IPS-18a (cell line): ENCODE measurements around the gene LHX5.

Experiments used
- H3K27ac ChIP-seq: one replicate; pipeline ENCODE4 v1.5.1; 2013; ENCODE audit warnings: low read length
- H3K27me3 ChIP-seq: one replicate; pipeline ENCODE4 v1.6.1; 2013; ENCODE audit warnings: mild to moderate bottlenecking, low read length; ENCODE audit not compliant: control insufficient read depth, insufficient read depth
- H3K36me3 ChIP-seq: one replicate; pipeline ENCODE4 v1.6.1; 2013; ENCODE audit warnings: low read depth, low read length; ENCODE audit not compliant: control insufficient read depth
- H3K4me1 ChIP-seq: one replicate; pipeline ENCODE4 v1.6.1; 2013; ENCODE audit warnings: low read depth, low read length; ENCODE audit not compliant: control insufficient read depth
- H3K4me3 ChIP-seq: one replicate; pipeline ENCODE4 v1.5.1; 2013; ENCODE audit warnings: low read length
- H3K9ac ChIP-seq: one replicate; pipeline ENCODE4 v1.6.1; 2013; ENCODE audit warnings: mild to moderate bottlenecking, low read length, moderate library complexity
- H3K9me3 ChIP-seq: one replicate; pipeline ENCODE4 v1.6.1; 2013; ENCODE audit warnings: low read depth, low read length; ENCODE audit not compliant: control insufficient read depth

Gene LHX5

DNA sequence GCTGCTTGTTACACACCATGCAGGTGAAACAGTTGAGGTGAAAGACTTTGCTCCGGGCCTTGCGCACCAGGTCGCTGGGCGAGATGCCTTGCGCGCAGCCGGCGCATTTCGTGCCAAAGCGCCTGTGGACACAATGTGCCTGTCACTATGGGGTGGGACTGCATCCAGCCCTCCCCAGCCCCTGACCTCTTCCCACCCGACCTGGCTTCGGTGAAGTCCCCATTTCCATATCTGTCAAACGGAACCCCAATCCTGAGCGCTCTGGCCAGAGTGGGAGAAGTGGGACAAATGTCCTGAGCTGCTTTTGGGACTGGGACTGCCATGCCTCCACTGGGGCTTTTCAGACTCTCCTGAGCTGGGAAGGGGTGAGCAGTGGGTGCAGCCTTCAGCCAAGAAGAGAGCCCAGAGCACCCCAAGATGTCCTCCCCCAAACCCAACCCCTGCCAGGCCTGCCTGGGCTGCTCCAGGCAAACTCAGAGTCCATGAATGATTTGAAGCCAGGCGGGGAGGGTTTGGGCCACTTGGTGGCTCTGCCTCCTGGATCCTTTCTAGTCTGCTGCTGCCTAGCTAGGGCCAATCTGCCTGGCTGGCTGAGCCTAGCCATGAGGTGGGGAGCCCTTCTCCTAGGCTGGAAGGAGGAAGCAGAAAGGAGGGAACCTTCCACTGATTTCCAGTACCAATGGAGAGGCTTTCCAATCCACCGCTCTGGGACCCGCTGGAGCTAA lies 2.3 kb downstream of the LHX5 start:
- H3K27me3 ChIP-seq: peaks cover 100% of the 10 kb centered on the region
- peaks cover 50% of the 10 kb centered on the region for H3K4me1 ChIP-seq
- H3K9ac ChIP-seq: no peak overlapping the region

DNA sequence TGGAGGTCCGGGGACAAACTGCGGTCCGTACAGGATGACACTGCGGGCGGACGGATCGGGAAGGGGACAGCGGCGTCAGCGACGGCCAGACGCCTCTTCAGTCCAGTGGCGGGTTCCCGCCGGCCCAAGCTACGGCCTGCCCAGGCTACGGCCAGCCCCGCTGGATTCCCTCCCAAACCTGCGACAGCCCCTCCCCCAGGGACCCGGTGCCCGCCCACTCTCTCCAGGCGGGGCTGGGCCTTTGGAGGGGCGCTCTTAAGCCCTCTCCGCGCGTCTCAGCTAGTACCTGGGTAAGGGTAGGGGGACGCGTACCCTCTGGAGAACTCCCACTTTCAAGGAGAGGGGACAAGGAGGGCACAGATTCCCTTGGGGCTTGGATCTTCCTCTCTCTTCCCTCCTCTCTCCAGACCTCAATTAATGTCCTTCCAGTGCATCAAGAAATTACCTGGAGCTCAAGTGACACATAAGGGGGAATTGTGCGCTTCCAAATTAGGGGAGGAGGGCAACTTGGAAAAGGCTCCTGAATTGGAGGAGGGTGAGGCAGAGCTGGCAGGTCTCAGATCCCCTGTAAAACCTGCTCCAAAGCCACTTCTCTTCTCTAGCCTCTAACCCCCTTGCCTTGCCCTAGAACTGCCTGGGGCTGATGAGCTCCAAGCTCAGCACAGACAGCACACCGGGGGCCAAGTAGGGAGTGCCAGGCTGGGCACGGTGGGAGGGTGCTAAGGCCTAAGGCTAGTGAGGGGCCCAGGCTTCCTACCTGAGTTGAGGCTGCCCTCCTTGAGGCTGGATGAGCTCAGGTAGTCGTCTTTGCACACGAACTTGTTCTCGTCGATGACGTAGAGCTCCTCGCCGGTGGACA lies 3.1 kb downstream of the LHX5 start:
- Histone ChIP-seq H3K4me3 (peak overlapping the region; percentile 51), H3K4me1 (peaks cover 55% of the 10 kb centered on the region), H3K27ac (no peak overlapping the region), H3K9me3 (no peaks in the 10 kb centered on the region), H3K27me3 (peaks cover 100% of the 10 kb centered on the region), H3K9ac (no peak overlapping the region), H3K36me3 (no peaks in the 10 kb centered on the region)

More for the DNA sequence above, 2.3 kb downstream of the LHX5 start:
- Histone ChIP-seq H3K4me3 (peak overlapping the region; percentile 65), H3K27ac (no peak overlapping the region), H3K9me3 (no peaks in the 10 kb centered on the region), H3K36me3 (no peaks in the 10 kb centered on the region)

DNA sequence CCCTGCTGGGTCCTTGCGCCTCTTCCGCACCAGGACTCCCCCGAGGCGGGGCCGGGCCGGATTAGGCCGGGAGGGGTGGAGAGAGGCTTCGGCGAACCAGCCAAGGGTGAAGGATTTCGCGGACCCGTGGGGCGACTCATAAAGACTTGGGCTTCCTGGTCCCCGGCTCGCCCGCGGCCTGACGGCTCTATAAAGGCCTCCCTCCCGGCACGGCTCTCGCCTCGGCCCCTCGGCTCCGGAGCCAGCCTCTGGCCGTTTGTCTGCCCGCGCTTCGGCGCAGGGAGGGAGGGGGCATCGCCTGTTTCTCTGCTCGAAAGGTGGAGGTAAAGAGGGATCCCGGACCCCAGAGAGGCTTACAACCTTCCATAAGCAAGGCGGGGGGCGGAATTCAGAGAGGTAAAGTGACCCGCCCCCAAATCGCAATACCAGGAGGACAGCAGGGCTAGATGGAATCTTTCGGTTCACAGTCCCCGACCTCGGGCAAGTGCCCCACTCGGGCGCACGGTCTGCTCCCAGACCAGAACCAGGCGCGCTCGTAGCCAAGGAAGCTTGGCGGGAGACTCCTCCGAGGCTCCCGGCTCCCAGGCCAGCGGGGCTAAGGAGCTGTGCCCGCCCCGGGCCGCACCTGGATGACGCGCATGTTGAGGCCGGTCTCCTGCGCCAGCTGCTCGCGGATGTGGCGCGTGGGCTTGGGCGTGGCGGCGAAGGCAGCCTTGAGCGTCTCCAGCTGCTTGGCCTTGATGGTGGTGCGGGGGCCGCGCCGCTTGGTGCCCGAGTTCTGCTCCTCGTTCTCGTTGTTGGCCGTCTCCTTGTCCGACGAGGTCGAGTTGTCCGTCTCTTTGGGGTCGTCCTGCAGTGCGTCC lies 3.9 kb downstream of the LHX5 start:
- Histone ChIP-seq H3K36me3 (no peaks in the 10 kb centered on the region), H3K4me1 (peaks cover 49% of the 10 kb centered on the region), H3K9me3 (no peaks in the 10 kb centered on the region), H3K9ac (no peak overlapping the region), H3K4me3 (peak overlapping the region; percentile 51), H3K27me3 (peaks cover 100% of the 10 kb centered on the region), H3K27ac (no peak overlapping the region)

DNA sequence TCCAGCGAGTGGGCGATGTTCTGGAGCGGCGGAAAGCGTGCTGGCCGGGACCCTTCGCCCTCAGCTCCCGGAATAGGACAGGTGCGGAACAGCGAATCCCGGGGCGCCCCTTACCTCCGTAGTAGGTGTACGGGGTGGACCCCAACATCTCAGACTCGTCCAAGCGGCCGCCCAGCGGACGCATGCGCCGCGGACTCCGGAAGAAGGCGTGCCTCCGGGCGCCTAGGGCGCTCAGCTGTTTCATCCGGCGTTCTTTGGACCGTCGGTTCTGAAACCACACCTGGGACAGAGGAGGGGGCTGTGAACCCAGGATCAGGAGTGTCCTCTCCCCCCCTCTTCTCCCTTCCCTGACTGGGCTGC lies 4.5 kb downstream of the LHX5 start:
- Histone ChIP-seq H3K27ac (no peak overlapping the region), H3K36me3 (no peaks in the 10 kb centered on the region), H3K4me3 (peak overlapping the region; percentile 51), H3K9ac (no peak overlapping the region), H3K4me1 (peaks cover 46% of the 10 kb centered on the region), H3K27me3 (peaks cover 100% of the 10 kb centered on the region), H3K9me3 (no peaks in the 10 kb centered on the region)

DNA sequence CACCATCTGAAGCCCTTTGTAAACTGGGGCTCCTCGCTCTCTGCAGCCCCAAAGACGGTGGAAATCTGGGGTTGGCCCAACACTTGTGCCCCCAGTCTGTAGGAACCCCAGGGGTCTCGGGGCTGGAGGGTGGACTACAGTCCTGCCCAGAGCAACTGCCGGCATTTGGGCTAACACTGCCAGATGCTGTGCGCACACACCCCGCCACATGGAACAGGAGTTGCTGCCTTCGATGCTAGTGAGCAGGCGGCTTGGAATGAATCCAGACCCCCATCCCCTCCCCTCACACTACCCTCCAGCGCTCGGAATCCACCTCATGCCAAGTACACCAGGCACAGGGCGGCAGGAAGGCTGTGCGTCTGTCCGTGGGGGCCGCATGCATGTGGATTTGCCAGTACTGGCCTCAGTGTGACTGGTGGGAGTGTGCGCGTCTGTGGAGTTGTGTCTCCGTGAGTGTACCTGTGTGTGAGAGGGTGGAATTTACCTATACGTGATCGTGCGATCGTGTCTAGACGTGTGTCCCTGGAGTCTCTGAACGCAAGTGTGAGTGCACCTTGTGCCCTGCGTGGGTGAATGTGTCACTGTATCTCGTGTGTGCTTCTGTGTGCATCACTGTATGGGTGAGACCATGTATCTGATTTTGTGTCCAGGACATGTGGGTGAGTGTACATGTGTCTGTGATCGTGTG lies 5.1 kb downstream of the LHX5 start:
- H3K36me3 ChIP-seq: no peaks in the 10 kb centered on the region
- H3K4me1 ChIP-seq: peaks cover 46% of the 10 kb centered on the region
- H3K27me3 ChIP-seq: peaks cover 100% of the 10 kb centered on the region
- H3K4me3 ChIP-seq: peak overlapping the region; percentile 51
- no peak overlapping the region for H3K9ac ChIP-seq
- no peaks in the 10 kb centered on the region for H3K9me3 ChIP-seq
- no peak overlapping the region for H3K27ac ChIP-seq

DNA sequence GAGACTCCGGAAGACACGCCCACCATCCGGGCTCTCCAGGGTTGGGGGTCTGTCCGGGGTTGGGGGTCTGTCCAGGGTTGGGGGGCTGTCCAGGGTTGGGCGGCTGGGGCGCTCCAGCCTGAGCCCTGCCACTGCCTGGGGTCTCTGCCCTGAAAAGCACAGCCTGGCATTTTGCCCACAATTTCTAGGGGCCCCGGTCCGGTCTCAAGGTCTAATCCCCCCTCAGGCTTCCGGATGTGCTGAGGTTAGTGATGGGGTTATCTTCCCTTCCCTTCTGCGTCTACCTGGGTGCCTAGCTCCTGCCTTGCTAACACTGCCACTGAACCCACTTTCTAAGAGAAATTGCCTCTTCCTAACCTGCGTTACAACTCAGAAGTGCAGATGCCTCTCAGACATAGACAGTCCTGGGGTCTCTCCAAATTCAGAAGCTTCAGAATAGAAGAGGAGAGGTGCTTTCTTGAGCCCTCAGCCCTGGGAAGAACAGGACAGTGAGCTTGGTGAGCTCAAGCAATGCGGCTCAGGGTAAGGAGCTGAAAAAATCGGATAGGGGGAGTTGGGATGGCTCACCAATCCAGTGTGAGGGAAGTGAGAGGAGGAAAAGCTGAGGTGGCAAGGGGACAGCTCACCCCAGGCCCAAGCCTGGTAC lies 5.7 kb downstream of the LHX5 start:
- Histone ChIP-seq H3K4me3 (peak overlapping the region; percentile 40), H3K27me3 (peaks cover 100% of the 10 kb centered on the region), H3K27ac (no peak overlapping the region), H3K36me3 (no peaks in the 10 kb centered on the region), H3K9ac (no peak overlapping the region), H3K9me3 (no peaks in the 10 kb centered on the region), H3K4me1 (peaks cover 43% of the 10 kb centered on the region)

DNA sequence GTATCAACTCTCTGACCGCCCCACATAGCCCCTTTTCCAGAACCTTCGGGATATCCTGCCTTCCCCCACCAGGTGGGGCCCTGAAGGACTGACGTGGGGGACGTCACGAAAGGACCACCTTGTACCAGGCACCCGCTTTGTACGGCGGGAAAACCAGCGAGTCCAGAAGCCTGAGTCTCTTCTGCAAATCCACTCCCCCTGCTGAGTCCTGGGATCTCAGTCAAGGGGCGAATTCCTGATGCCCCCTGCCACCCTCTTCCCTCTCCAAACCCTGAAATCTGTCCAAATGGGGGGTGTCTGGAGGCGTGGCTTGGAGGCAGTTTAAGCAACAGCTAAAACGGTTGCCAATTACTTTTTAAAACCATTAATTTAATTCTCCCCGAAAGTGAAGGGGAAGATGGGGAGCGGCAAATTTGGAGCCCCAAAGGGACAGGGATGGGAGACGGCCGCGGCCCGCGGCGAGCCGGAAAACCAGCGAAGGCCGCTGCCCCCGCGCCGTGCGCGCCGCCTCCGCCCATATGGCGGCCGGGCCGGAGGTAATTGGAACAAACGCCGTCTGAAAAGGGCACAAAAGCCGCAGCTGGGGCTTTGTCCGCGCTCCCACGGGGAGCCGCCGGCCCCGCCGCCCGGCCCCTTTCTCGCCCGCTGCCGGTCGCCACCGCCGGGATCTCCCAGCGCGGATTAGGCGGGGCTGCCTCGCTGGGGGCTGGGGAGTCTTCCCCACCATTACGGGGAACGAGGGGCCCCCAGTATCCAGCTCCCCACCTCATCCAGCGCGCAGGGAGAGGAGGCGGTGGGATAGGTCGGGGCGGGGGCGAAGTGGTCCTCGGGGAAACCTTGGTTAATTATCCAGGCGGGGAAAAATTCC lies 6.6 kb downstream of the LHX5 start:
- no peak overlapping the region for H3K9ac ChIP-seq
- H3K9me3 ChIP-seq: no peaks in the 10 kb centered on the region
- peaks cover 35% of the 10 kb centered on the region for H3K4me1 ChIP-seq
- peak overlapping the region; percentile 40 for H3K4me3 ChIP-seq
- H3K36me3 ChIP-seq: no peaks in the 10 kb centered on the region
- no peak overlapping the region for H3K27ac ChIP-seq
- H3K27me3 ChIP-seq: peaks cover 98% of the 10 kb centered on the region

DNA sequence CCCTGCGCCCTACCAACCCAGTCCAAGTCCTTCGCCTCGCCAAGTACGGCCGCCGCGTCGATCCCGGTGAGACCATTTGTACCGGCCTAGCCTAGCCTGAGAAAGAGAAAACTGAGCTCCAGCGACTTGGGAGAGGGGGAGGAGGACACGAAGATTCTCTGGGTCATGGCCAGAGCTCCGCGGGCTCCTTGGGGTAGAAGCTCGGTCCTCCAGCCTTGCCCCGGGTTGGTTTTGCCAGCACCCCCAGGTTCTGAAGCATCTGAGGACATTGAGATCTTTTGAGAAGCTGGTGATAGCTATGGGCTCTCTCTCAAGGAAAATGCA lies 7.3 kb downstream of the LHX5 start:
- Histone ChIP-seq H3K4me1 (peaks cover 31% of the 10 kb centered on the region), H3K9ac (no peak overlapping the region), H3K27ac (no peak overlapping the region), H3K4me3 (peak overlapping the region; percentile 49), H3K27me3 (peaks cover 91% of the 10 kb centered on the region), H3K36me3 (no peaks in the 10 kb centered on the region), H3K9me3 (no peaks in the 10 kb centered on the region)

DNA sequence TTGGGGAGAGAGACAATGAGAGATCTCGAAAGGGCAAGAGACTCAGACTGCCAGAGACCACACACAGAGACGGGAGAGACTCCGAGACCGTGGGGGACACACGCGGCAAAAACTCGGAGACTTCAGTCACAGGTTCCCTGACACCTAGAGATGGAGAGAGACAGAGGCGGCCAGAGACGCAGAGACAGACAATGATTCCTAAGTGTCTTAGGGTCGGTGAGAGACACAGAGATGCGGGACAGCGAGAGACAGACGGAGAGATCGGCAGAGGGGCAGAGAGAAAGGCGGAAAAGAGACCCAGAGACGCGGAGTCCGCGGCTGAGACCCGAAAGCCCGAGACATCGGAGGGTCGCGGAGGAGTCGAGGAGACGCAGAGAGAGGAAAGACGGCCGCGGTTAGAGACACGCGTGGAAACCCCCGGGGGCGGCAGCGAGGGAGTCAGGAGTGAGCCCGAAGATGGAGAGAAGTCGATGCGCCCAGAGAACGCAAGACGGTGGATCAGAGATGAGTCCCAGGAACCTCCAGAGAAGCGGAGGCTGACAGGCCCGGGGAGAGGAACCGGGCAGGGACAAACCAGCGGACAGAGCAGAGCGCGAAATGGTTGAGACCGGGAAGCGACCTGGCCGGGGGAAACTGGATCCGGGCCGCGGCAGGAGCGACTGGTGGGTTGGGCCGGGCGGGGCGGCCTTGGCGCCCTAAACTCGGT lies 7.8 kb downstream of the LHX5 start:
- Histone ChIP-seq H3K9me3 (no peaks in the 10 kb centered on the region), H3K9ac (no peak overlapping the region), H3K36me3 (no peaks in the 10 kb centered on the region), H3K4me1 (peaks cover 29% of the 10 kb centered on the region), H3K4me3 (peak overlapping the region; percentile 49), H3K27ac (no peak overlapping the region), H3K27me3 (peaks cover 86% of the 10 kb centered on the region)
